Measurements from ENCODE around the gene CHID1. TPM values are rescaled to one million over a fixed set of nuclear protein-coding genes. Genes with fewer than 3 reads are reported as not detected.

Gene CHID1
- total RNA-seq, 4 donors from 2014 or later: 56.6 to 90.5 (median 79.8) TPM

GRCh38 chr11:887589-887988 lies 23.0 kb downstream of the CHID1 start:
- no peak for ATAC-seq (ENCODE audit: low FRiP score)
- TF ChIP-seq, protein P1, sequence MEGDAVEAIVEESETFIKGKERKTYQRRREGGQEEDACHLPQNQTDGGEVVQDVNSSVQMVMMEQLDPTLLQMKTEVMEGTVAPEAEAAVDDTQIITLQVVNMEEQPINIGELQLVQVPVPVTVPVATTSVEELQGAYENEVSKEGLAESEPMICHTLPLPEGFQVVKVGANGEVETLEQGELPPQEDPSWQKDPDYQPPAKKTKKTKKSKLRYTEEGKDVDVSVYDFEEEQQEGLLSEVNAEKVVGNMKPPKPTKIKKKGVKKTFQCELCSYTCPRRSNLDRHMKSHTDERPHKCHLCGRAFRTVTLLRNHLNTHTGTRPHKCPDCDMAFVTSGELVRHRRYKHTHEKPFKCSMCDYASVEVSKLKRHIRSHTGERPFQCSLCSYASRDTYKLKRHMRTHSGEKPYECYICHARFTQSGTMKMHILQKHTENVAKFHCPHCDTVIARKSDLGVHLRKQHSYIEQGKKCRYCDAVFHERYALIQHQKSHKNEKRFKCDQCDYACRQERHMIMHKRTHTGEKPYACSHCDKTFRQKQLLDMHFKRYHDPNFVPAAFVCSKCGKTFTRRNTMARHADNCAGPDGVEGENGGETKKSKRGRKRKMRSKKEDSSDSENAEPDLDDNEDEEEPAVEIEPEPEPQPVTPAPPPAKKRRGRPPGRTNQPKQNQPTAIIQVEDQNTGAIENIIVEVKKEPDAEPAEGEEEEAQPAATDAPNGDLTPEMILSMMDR (IDR thresholded peaks at IDR 0.05): no peak
- DNase-seq (ENCODE audit: low spot score): no peak

- no peak for ATAC-seq (ENCODE audit: low FRiP score)
- TF ChIP-seq, protein P1 (IDR thresholded peaks at IDR 0.05): no peak
- DNase-seq (ENCODE audit: low spot score): no peak
Observed at GRCh38 chr11:886568-886967, 24.0 kb downstream of the CHID1 start.

- DNase-seq (ENCODE audit: low spot score) (no peak), ATAC-seq (ENCODE audit: low FRiP score) (no peak)
- TF ChIP-seq, protein P1 (IDR thresholded peaks at IDR 0.05): no peak
Observed at GRCh38 chr11:884578-885070, 26.0 kb downstream of the CHID1 start.

GRCh38 chr11:883527-883926 lies 27.1 kb downstream of the CHID1 start:
- TF ChIP-seq, protein P1 (IDR thresholded peaks at IDR 0.05): no peak
- DNase-seq (ENCODE audit: low spot score) (no peak), ATAC-seq (ENCODE audit: low FRiP score) (no peak)

DNA sequence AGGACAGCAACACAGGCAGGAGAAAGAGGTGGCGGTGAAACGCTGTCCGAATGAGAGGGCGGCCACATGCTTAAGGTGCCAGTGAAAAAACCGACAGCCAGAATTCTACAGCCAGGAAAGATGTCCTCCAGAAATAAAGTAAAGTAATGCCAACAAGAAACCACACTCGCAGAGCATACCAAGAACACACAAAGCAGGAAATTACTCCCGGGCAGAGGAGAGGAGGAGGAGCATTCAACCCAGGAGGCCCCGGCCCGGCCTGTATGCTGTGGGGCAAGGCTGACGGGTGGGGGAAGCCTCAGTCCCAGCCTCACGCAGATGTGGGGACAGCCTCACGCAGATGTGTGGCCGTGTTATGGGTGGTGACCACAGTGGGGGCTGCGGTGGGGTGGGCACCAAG lies 28.0 kb downstream of the CHID1 start:
- ATAC-seq (ENCODE audit: low FRiP score) (no peak), DNase-seq (ENCODE audit: low spot score) (no peak)
- TF ChIP-seq, protein P1 (IDR thresholded peaks at IDR 0.05): no peak

DNA sequence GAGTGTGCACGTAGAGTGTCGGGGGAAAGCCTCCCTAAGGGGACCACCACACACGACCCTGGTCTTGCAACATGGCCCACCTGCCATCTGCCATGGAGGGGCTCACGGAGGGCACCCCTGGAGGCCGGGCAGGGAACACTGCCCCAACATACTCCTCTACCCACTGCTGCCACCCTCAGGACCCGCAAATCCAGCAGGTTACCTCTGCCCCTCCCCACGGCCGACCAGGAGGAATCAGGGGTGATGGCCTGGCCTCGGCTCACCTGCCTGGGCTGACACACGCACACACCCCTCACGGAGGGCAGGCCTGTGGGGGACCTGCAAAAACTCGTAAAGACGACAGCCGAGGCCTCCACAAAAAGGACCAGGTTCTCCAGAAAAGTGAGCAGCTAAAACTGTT lies 30.2 kb downstream of the CHID1 start:
- DNase-seq (ENCODE audit: low spot score) (no peak), ATAC-seq (ENCODE audit: low FRiP score) (no peak)

GRCh38 chr11:877565-877964 lies 33.0 kb downstream of the CHID1 start:
- TF ChIP-seq, protein P1 (IDR thresholded peaks at IDR 0.05): no peak
- ATAC-seq (ENCODE audit: low FRiP score) (no peak), DNase-seq (ENCODE audit: low spot score) (no peak)

More for the DNA sequence above, 30.2 kb downstream of the CHID1 start:
- TF ChIP-seq, protein P1 (IDR thresholded peaks at IDR 0.05): no peak
